Lung (tissue), 12 donors: ENCODE results near the gene C1QTNF3. TPM values are rescaled to one million over a fixed set of nuclear protein-coding genes. Genes with fewer than 3 reads are reported as not detected.
"Not testable (repeated sequence)": the region's sequence is repeated elsewhere in the genome, so short reads cannot be mapped to it uniquely, and the experiment has no call there.

ENCODE experiments used
- ATAC-seq: fragments of 200-7000 bp; cut with Tn5 transposase; one replicate; pipeline ENCODE4 v1.9.1; 2020; ENCODE audit warnings: moderate number of reproducible peaks; ENCODE audit not compliant: insufficient read depth, low FRiP score
- DNase-seq, 3 donors: peaks; one replicate each; pipeline ENCODE4 v3.0.0-alpha.2; 2013 to 2017
- H3K27ac ChIP-seq, 2 donors: one replicate each; pipeline ENCODE4 v1.5.1; 2013; ENCODE audit warnings: mild to moderate bottlenecking in 2 of 2, moderate library complexity in 2 of 2, control low read depth in 1 of 2, inconsistent platforms in 1 of 2, low read depth in 1 of 2, low read length in 1 of 2
- H3K27me3 ChIP-seq, 3 donors: one replicate each; pipeline ENCODE4 v1.5.1; 2013; ENCODE audit warnings: low read length in 2 of 3; ENCODE audit not compliant: control insufficient read depth in 3 of 3, insufficient read depth in 3 of 3
- H3K36me3 ChIP-seq, 4 donors: one replicate each; pipeline ENCODE4 v1.5.1; 2013; ENCODE audit warnings: low read length in 4 of 4, mild to moderate bottlenecking in 1 of 4, moderate library complexity in 1 of 4; ENCODE audit not compliant: control insufficient read depth in 4 of 4, insufficient read depth in 4 of 4
- H3K4me1 ChIP-seq, 5 donors: one replicate each; pipeline ENCODE4 v1.5.1; 2013; ENCODE audit warnings: low read length in 5 of 5, mild to moderate bottlenecking in 2 of 5, moderate library complexity in 1 of 5; ENCODE audit not compliant: control insufficient read depth in 5 of 5, insufficient read depth in 5 of 5
- H3K4me3 ChIP-seq: one replicate; pipeline ENCODE4 v1.5.1; 2013; ENCODE audit warnings: mild to moderate bottlenecking, control low read depth, moderate library complexity
- H3K9ac ChIP-seq, 2 donors: one replicate each; pipeline ENCODE4 v1.5.1; 2013; ENCODE audit warnings: low read length in 2 of 2, control low read depth in 1 of 2; ENCODE audit not compliant: insufficient read depth in 1 of 2
- H3K9me3 ChIP-seq, 4 donors: one replicate each; pipeline ENCODE4 v1.5.1; 2013; ENCODE audit warnings: low read length in 3 of 4, mild to moderate bottlenecking in 1 of 4, moderate library complexity in 1 of 4; ENCODE audit not compliant: control insufficient read depth in 4 of 4, insufficient read depth in 3 of 4
- CTCF ChIP-seq: IDR thresholded peaks from 2 replicates; pipeline ENCODE4 v1.5.1; 2012; ENCODE audit warnings: mild to moderate bottlenecking; ENCODE audit errors: control extremely low read depth, extremely low read depth
- WGBS, 2 donors: extraction: QIAGEN DNeasy Blood & Tissue Kit; methylation state at CpG; one replicate each; pipeline ENCODE4 v1.1.7; 2013; 5-methylcytosine and 5-hydroxymethylcytosine counted together
- polyA plus RNA-seq, 2 donors: library from polyadenylated mRNA; stranded (reverse); fragments of 200-250 nt; gene quantifications; one replicate each; pipeline ENCODE4 v1.2.1, GENCODE V29; 2013
- total RNA-seq, 2 donors: library from RNA; depleted of rRNA in 1 of 2; stranded (reverse); fragments of >200 nt in 1 of 2; gene quantifications; one replicate each; pipeline ENCODE4 v1.2.1, GENCODE V29; 2014 to 2021
- donor health status: control.
- donor health status: control.
- donor health status: Bipolar disorder and iron deficiency.
- donor health status: healthy.
- donor health status: DM: yes; HTN: yes; CAD: no.

C1QTNF3 gene
- total and polyA plus RNA-seq, 4 donors = 0.92 to 20.3 (median 3.9) TPM

GRCh38 chr5:34013547-34013946, 29.5 kb downstream of the C1QTNF3 start:
- H3K27me3 ChIP-seq = no peaks in the 10 kb centered on the region
- DNase-seq (no peak), ATAC-seq (no peak)
- no peaks in the 10 kb centered on the region for H3K9me3 ChIP-seq
- H3K9ac ChIP-seq = no peak overlapping the region
- no peaks in the 10 kb centered on the region for H3K36me3 ChIP-seq
- WGBS, 2 donors = 89 to 94% methylated on average over 3 of the region's 3 CpGs
- H3K27ac ChIP-seq = no peak overlapping the region
- peaks cover 0 to 23% (median 0%) of the 10 kb centered on the region in 5 donors for H3K4me1 ChIP-seq
- no peak for TF ChIP-seq CTCF
- H3K4me3 ChIP-seq = no peak overlapping the region

- H3K36me3 ChIP-seq = no peaks in the 10 kb centered on the region
- no peak for TF ChIP-seq CTCF
- peaks cover 0 to 26% (median 0%) of the 10 kb centered on the region in 5 donors for H3K4me1 ChIP-seq
- H3K9ac ChIP-seq = no peak overlapping the region
- DNase-seq (peak; percentile 58 to 95 (median 92)), ATAC-seq (no peak)
- no peak overlapping the region for H3K4me3 ChIP-seq
- H3K27me3 ChIP-seq = no peaks in the 10 kb centered on the region
- H3K27ac ChIP-seq = no peak overlapping the region
- no peaks in the 10 kb centered on the region for H3K9me3 ChIP-seq
Observed at GRCh38 chr5:34012791-34013190, 30.2 kb downstream of the C1QTNF3 start.

- Histone ChIP-seq H3K27me3 (no peaks in the 10 kb centered on the region), H3K9me3 (no peaks in the 10 kb centered on the region), H3K36me3 (no peaks in the 10 kb centered on the region), H3K9ac (no peak overlapping the region), H3K4me3 (no peak overlapping the region), H3K27ac (no peak overlapping the region), H3K4me1 (peaks cover 0 to 32% (median 2%) of the 10 kb centered on the region in 5 donors)
- ATAC-seq (no peak), DNase-seq (no peak)
- TF ChIP-seq CTCF = no peak
- 70 to 85% methylated on average over 4 of the region's 4 CpGs for WGBS, 2 donors
Observed at GRCh38 chr5:34011536-34011935, 31.5 kb downstream of the C1QTNF3 start.

DNA sequence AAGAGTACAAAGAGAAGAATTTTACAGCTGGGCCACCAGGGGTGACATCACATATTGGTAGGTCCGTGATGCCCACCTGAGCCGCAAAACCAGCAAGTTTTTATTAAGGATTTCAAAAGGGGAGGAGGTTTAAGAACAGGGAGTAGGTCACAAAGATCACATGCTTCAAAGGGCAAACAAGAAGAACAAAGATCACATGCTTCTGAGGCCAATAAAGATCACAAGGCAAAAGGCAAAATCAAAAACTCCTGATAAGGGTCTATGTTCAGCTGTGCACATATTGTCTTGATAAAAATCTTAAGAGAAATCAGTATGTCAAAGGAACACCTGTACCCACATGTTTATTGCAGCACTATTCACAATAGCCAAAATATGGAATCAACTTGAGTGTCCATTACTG, 32.9 kb downstream of the C1QTNF3 start:
- 73 to 85% methylated on average over 2 of the region's 2 CpGs for WGBS, 2 donors

More for the DNA sequence above, 32.9 kb downstream of the C1QTNF3 start:
- H3K9ac ChIP-seq, H3K27me3 ChIP-seq, H3K36me3 ChIP-seq, H3K9me3 ChIP-seq, H3K27ac ChIP-seq, ATAC-seq, DNase-seq, H3K4me3 ChIP-seq: not testable (repeated sequence)
- H3K4me1 ChIP-seq = peaks cover 0 to 42% (median 2%) of the 10 kb centered on the region in 5 donors
